Measurements from ENCODE around the gene FRAS1.

- TF ChIP-seq CTCF (IDR thresholded peaks at IDR 0.05; ENCODE audit: extremely low read depth in 1 of 2, insufficient read depth in 1 of 2, low read depth in 1 of 2, low read length in 2 of 2) (no peak), JUN (IDR thresholded peaks at IDR 0.05; ENCODE audit: borderline replicate concordance, insufficient read depth, insufficient read length, low read depth) (no peak), FOS (IDR thresholded peaks at IDR 0.05; ENCODE audit: borderline replicate concordance, insufficient read depth, low read length) (no peak), POLR2A (IDR thresholded peaks at IDR 0.05; ENCODE audit: low read depth, low read length) (no peak), EZH2 (IDR thresholded peaks at IDR 0.05; ENCODE audit: borderline replicate concordance, low read depth, low read length, severe bottlenecking) (no peak), MYC (IDR thresholded peaks at IDR 0.05; ENCODE audit: low read depth, low read length) (no peak), GATA2 (IDR thresholded peaks at IDR 0.05; ENCODE audit: insufficient read depth, insufficient read length, low read depth, low read length) (no peak), POLR2AphosphoS5 (IDR thresholded peaks at IDR 0.05; ENCODE audit: insufficient read depth, low read depth, low read length) (no peak), MAX (IDR thresholded peaks at IDR 0.05; ENCODE audit: insufficient read depth, insufficient read length) (no peak)
Measured at GRCh38 chr4:78509043-78509442, 451.9 kb downstream of the FRAS1 start.

Measured in endothelial cell of umbilical vein (primary cell).